ENCODE results near the gene C5orf24.

GRCh38 chr5:134893748-134894505, 48.2 kb downstream of the C5orf24 start:
- no peak for TF ChIP-seq POLR2A (IDR thresholded peaks at IDR 0.05)
- TF ChIP-seq, protein P1, sequence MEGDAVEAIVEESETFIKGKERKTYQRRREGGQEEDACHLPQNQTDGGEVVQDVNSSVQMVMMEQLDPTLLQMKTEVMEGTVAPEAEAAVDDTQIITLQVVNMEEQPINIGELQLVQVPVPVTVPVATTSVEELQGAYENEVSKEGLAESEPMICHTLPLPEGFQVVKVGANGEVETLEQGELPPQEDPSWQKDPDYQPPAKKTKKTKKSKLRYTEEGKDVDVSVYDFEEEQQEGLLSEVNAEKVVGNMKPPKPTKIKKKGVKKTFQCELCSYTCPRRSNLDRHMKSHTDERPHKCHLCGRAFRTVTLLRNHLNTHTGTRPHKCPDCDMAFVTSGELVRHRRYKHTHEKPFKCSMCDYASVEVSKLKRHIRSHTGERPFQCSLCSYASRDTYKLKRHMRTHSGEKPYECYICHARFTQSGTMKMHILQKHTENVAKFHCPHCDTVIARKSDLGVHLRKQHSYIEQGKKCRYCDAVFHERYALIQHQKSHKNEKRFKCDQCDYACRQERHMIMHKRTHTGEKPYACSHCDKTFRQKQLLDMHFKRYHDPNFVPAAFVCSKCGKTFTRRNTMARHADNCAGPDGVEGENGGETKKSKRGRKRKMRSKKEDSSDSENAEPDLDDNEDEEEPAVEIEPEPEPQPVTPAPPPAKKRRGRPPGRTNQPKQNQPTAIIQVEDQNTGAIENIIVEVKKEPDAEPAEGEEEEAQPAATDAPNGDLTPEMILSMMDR (IDR thresholded peaks at IDR 0.05): no peak
- no peak for TF ChIP-seq POLR2AphosphoS5 (IDR thresholded peaks at IDR 0.05; ENCODE audit: insufficient read depth in 1 of 2, low read depth in 1 of 2)
